Right lobe of liver (tissue), 4 donors: ENCODE measurements around the gene RALY.

Source experiments
- POLR2A ChIP-seq: fragments of 450-650 bp; IDR thresholded peaks from one replicate; pipeline ENCODE4 v1.6.1; 2017; ENCODE audit warnings: antibody characterized with exemption, mild to moderate bottlenecking
- TF ChIP-seq, protein P1 (sequence below), 4 donors: fragments of 200-600 bp in 3 of 4; fragments of 450-650 bp in 1 of 4; IDR thresholded peaks; one replicate each; pipeline versions ENCODE4 v1.5.1 to v1.8.0; 2016 to 2022; ENCODE audit warnings: antibody characterized with exemption in 4 of 4, mild to moderate bottlenecking in 2 of 4
- donor health status: DM: no; HTN: no; CAD: no.
- donor health status: DM: no; HTN: no; CAD: no.
- donor health status: DM: no; HTN: yes; CAD: no.

DNA sequence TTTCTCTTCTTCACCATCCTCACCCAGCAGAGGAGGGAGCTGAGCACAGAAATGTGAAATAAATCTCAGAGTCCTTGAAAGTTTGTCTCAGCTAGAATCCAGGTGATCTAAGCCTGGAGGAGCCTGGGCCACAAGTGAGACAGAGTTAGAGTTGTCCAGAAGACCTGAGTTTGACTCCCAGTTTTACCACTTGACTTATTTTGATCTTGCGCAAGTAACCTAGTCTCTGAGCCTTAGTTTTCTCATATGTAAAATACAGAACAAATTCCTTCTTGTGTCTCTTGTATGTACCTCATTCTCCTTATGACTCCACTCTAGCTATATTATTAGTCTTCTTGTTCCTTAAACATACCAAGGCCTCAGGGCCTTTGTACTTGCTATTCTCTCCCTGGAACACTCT, 36.7 kb downstream of the RALY start:
- TF ChIP-seq, protein P1, sequence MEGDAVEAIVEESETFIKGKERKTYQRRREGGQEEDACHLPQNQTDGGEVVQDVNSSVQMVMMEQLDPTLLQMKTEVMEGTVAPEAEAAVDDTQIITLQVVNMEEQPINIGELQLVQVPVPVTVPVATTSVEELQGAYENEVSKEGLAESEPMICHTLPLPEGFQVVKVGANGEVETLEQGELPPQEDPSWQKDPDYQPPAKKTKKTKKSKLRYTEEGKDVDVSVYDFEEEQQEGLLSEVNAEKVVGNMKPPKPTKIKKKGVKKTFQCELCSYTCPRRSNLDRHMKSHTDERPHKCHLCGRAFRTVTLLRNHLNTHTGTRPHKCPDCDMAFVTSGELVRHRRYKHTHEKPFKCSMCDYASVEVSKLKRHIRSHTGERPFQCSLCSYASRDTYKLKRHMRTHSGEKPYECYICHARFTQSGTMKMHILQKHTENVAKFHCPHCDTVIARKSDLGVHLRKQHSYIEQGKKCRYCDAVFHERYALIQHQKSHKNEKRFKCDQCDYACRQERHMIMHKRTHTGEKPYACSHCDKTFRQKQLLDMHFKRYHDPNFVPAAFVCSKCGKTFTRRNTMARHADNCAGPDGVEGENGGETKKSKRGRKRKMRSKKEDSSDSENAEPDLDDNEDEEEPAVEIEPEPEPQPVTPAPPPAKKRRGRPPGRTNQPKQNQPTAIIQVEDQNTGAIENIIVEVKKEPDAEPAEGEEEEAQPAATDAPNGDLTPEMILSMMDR (IDR thresholded peaks at IDR 0.05), result no peak
- no peak for TF ChIP-seq POLR2A
